ENCODE measurements around the gene HTR1E.
"Not testable (repeated sequence)": the region's sequence is repeated elsewhere in the genome, so short reads cannot be mapped to it uniquely, and the experiment has no call there.

Gene HTR1E, protein sequence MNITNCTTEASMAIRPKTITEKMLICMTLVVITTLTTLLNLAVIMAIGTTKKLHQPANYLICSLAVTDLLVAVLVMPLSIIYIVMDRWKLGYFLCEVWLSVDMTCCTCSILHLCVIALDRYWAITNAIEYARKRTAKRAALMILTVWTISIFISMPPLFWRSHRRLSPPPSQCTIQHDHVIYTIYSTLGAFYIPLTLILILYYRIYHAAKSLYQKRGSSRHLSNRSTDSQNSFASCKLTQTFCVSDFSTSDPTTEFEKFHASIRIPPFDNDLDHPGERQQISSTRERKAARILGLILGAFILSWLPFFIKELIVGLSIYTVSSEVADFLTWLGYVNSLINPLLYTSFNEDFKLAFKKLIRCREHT

DNA sequence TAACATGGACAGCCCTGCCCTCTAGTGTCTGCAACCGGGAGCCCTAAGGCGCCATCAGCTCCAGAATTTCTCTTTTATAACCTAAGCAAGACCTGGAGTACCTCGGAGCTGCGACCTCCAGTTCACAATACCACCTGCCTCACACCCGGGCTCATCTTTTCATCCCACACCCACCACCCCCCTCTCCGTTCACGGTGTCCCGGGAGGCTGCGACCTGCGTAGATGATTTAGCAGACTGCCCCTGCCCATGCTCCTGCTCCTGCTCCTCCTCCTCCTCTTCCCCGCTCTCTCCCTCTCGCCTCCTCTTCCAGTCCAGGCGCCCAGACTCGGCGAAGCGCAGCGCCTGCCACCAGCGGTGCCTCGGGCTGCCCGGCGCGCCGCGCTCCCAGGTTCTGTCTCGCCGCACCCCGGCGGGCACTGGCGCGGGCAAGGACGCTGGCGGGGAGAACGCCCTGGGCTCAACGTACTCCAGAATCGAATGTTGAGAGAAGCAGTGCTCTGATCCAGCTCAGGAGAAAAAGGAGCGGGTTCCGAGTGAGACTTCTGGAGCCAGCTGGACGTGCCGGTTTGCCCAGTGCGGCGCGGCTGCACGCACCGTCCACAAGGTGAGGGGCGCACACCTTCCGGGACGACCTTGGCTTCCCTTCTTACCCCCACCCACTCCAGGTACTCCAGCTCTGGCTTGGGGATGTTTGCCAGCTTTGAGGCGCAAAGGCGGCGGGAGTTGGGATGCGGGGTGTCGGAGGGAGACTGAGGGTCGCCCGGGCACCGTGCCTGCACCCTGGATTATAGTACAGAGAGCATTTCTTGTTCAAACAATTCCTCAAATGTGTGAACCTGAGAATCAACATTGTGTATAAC is at the start of gene HTR1E:
TSS of gene HTR1E (plus strand) at position 310 of the 861 bp plus-strand sequence. CDS start 77,807 bp downstream, outside the sequence.
- DNase-seq: no peak

DNA sequence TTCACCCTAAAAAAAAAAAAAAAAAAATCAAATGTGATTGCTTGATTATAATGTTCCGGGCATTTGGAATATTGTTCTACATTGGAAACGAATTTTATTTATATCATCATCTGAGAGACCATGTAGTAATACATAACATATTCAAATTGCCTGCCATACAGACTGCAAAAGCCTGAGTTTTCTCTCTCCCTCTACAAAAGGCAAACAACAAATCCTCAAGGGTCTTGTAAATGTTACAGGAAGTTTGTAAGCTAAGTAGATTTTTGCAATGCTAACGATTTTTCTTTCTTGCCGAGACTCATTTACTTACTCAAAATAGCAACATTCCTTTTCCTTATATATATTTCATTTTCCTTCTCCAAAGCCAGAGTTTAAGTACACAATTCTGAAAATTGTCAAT is 49.0 kb upstream of the HTR1E start:
- no peak for DNase-seq

DNA sequence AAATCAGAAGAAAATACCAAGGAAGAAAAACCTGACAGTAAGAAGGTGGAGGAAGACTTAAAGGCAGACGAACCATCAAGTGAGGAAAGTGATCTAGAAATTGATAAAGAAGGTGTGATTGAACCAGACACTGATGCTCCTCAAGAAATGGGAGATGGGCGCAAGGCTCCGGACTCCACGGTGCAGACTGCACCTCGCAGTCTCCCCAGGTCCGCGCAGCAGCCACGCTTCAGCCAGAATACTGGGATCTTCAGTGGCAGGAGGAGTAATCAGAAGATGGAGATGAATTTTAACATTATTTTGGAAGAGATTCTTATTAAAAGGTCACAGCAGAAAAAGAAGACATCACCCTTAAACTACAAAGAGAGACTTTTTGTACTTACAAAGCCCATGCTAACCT is 40.1 kb upstream of the HTR1E start:
- DNase-seq: not testable (repeated sequence)

DNA sequence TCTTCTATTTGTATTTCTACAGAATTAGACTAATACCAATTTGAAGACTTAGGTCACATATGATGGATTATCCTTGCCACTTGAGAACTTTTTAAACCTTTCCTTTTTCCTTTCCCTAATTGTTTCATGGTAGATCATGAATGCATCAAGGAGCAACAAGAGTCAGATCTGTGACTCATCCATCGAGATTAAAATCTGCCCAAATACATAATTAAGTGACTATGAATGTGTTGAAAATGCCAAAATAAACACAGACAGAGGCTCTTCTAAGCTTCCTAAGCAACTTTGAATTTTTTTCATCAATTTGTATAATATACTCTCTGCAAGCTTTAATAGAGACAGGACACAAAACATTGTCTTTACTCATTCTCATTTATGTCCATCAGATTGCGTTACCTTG is 23.5 kb upstream of the HTR1E start:
- DNase-seq: no peak

DNA sequence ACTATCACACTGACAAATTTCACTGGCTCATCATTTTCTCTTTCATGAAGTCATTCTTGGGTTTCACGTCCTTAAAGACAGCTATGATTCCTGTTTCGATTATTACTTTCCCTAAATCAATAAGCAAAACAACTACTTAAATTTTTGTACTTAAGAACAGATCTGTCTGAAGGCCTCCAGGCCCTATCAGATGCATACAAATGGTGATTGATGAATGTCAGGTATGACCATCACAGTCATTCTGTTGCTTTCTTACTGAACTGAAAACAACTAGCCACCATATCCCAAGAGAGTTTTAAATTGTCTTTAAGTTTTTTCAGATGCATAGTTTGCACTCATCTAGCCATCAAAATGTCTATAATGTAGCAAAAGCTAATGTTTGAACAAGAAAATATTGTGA is 20.9 kb upstream of the HTR1E start:
- no peak for DNase-seq

DNA sequence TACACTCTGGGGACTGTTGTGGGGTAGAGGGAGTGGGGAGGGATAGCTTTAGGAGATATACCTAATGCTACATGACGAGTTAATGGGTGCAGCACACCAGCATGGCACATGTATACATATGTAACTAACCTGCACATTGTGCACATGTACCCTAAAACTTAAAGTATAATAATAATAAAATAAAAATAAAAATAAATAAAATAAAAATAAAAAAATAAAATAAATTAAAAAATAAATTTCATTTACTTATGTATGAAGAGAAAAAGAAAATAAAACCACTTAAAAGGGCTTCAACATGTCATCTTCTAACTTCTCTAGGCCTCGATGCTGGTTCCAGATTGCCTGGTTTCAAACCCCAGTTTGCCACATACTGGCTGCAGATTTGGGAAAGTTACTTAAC is 10.2 kb upstream of the HTR1E start:
- not testable (repeated sequence) for DNase-seq

DNA sequence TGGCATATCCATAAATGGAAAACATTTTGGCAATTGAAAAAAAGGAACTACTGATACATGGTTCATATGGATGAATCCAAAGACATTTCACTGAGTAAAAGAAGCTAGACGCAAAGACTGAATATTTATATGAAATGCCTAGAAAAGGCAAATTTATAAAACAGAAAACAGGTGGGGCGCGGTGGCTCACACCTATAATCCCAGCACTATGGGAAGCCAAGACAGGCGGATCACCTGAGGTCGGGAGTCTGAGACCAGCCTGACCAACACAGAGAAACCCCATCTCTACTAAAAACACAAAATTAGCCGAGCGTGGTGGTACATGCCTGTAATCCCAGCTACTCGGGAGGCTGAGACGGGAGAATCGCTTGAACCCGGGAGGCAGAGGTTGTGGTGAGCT is 9.5 kb upstream of the HTR1E start:
- DNase-seq: not testable (repeated sequence)

DNA sequence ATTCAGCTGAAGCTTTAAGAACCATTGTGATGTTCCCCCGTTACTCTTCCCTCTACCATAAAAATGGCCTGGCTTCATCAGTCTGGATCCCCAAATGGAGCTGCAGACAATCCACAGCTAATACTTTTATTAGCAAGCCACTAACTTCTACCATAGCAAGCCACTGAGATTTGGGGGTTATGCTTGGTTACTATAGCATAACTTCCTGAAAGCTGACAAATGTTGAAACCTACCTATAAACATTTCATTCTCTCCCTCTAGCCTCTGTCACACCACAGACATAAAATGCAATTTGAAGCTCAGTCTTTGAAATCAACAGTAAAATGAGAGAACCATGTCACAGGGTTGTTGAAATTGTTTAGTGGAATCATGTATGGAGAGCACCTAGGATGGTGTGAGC is 3.0 kb upstream of the HTR1E start:
- no peak for DNase-seq

DNA sequence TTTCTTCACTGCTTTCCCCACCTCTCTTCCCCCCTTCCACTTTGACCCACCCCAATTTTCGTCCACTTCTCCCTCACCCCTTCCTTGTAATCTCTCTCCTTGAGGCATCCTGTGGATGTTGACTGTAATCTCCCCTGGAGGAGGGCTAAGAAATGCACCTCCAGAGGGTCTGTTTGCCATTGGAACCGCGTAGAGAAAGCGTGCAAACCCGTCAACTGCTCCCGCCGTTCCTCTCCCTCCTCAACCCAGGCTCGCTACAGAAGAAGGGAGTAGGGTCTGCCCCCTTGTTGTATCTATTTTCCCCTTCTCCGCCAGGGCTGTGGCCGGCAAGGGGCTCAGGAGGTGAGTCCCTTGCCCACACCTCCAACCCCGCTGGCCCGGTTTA is 502 bp upstream of the HTR1E start:
- no peak for DNase-seq

DNA sequence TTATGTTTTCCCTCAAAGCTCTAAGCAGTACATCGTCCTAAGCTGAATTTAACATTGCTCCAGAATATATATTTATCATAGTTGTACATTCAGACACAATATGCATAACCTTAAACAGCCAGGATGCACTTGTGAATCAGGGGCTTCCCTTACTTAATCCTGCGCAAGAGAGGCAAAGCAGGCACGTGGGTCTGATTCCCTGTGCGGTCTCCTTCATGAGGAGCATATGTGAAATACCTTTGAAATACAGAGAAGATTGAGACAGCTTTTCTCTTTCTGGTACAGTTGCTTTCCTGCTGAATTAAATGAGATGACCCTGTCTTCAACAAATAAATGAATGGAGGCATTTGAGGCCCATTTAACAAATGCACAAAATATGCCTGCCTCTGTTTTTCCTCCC is 1.5 kb downstream of the HTR1E start:
- DNase-seq: no peak

DNA sequence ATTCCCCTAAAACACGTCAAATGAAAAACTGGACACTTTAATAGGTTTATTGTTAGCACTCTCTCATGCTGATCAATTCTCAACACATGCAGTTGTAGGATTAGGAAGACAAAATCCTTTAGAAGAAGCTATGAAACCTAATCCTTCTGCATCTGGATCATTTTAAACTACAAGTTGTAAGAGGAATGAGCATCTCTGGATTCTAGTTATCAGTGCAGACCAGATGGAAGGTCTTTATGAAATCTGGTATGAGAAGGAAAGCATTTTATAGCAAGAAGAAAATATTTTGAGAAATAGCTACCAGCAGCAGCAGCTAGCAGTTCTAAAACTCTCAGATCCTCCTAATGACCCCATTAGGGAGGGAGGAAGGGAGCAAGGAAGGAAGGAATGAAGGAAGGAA is 4.1 kb downstream of the HTR1E start:
- no peak for DNase-seq

DNA sequence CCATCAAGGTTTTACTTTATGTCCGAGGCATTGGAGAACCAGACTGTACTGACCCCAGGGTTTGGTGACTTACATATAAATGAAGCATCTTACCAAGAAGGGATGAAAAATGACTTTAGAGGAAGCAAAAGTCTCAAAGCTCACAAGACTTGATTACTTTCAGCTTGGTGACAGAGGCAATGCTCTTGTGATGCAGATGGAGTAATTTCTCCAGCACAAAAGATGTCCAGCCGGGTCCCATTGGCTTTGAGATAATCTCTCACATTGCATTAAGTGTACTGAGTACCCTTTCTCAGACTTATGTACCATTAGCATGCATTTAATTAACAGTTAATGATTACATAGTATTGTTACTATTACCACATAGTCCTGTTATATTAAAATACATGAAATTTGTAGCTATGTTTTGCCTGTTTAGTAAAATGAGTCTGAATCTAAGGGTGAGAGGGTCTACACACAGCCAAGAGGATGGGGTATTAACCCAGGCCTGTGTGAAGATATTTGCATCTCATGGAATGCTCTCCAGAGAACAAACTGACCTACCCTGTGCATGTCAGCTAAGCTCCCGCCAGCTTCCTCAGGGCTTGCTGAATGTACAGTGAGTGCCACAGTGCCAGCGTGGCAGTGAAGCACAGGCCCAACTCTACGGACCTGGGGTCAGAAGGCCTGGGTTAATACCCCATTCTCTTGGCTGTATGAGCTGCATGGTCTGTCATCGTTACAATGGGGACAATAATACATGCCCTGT is 5.6 kb downstream of the HTR1E start:
- DNase-seq: no peak

DNA sequence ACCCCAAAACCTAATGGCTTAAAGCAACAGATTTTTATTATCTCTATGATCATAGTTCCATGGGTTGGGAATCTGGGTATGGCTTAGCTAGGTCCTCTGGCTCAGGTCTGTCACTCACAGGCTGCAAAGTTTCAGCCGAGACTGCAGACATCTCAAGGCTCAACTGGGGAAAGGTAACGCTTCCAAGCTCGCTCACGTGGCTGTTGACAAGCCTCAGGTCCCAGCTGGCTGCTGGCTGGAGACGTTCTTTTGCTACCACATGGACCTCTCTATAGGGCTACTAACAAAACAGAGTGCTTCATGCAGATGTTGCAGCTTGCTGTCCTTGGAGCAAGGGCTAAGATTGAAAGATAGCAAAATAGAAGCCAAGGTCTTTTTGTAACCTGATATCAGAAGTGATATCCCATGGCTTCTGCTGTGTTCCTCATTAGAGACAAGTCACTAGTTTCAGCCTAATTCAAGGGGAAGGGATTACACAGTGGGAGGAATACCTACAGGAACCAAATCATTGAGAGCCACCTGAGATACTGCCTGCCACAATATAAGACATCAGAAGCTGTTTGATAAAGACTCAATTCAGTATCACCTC is 6.6 kb downstream of the HTR1E start:
- no peak for DNase-seq

DNA sequence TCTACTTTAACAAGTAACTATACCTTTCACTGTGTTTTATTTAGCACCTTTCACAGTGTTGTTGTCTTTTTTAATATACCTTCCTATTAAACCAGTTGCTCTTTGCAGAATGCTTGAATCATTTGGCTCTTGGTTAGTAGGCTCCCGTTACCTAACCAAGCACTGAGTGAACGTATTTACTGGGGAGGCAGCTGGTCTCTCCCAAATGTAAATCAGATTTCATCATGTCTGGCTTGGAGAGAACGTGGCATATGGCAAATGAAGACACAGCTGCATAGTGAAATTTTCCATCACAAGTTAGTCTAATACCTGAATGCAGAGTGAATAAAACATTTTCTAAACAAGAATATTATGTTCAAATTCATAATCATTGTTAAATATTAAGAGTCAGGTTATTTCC is 12.4 kb downstream of the HTR1E start:
- no peak for DNase-seq

DNA sequence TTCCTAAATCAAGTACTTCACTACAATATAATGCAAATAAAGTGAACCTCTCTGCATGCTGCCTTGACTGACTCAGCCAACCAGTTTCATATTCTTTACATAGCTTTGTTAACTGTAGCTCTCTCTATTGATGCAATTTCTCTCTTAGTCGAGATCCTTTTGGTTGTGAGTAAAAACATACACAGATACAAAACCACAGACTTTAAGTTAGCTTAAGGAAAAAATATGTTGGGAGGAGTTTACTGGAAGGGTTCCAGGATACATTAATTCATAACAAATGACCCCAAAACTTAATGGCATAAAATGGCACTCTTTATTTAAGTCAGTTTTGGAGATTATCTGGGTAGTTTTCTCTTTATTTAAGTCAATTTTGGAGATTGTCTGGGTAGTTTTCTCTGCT is 15.7 kb downstream of the HTR1E start:
- no peak for DNase-seq

DNA sequence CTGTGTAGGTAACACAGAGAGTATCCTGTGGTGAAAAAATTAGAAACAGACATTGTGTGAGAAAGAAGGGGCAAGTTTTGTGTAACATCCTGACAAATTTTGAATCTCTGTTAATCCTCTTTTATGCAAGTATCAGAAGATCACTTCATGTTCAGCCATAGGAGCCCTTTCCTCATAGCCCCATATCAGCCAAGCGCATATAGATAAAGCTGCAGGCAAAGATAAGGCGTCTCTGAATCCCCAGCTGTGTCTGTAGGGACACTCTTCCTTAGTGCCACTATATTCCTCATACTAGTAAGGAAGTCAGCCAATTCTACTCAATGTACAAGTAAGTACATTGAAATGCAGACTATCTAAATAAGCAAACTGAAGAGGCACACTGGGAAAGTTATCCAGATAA is 22.3 kb downstream of the HTR1E start:
- no peak for DNase-seq

DNA sequence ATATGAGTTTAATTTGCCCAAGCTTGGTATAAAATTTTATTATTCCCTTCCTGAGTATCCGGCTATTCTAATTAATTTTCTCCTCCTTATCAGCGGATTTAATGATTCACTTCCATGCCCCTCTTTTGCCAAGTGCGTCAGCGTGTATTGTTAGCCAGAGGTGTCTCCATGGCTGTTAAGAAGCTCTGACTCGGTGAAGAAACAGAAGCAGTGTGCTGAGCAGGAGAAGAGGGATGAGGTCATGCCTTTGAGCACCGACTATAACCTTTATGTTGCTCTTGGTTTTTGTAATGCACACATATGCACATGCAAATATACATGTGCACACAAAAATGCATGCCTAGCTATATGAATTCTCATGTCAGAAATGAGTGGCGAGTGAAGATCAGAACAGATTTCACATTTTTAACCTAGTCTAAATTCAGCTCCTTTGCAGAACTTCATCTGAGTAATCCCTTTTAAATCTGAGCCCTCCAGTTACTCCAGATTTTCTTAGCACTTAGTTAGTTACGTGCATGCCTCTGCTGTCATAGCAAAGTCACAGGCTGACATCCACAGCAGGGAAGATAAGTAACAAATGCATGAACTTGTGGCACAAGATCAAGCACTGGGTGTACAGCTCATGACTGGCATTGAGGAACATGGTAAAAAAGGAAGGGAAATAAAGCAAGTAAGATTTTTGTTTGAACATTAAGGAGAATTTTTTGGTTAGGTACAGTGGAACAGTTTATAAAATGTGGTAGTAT is 24.3 kb downstream of the HTR1E start:
- DNase-seq: no peak

DNA sequence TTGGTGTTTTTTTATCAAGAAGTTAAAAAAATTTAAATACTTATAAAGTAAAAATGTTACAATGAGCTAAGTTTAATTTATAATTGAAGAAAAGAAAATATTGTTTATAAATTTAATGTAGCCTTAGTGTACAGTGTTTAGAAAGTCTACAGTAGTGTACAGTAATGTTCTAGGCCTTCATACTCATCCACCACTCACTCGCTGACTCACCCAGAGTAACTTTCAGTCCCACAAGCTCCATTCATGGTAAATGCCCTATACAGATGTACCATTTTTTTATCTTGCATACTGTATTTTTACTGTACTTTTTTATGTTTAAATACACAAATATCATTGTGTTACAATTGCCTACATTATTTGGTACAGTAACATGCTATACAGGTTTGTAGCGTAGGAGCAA is 26.0 kb downstream of the HTR1E start:
- no peak for DNase-seq

DNA sequence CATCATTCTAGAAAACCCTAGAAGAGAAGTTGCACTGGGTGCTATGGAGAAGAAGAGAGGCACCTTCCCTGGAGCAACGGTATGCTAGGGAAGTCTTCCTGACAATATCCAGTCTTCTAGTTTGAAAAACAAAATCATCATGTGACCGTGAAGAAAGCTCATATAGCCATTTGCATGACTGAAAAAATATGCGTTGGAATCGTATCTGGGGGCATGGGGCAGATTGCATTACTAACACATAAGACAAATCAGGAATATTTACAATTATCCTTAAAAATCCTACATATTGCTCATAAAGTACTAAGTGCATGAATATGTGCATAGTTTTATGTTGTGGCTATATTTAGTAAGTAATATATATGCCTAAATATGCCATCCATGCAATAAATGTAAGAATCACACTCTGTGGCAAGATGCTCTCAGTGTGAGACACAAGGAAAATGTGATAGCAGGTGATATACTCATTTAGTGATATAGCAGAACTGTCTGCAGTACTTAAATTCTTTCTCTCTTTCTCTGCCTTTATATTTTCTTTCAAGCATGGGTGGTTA is 26.8 kb downstream of the HTR1E start:
- no peak for DNase-seq

DNA sequence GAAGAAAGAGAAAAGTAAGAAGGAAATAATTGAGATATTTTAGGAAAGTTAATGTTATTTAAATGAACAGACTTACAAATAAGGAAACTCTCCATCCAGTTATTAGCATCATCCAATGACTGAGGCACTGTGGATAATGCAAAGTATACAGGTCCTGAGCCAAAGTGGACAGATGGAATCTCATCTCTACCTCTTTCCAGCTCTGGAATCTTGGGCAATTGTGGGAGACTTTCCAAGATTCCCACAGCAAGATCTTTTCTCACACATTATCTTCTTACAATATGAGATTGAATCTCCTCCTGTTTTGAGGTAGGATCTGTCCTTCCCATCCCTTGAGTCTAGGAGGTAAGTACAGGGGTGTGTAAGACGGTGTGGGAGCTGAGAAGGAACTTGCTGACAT is 28.9 kb downstream of the HTR1E start:
- no peak for DNase-seq

DNA sequence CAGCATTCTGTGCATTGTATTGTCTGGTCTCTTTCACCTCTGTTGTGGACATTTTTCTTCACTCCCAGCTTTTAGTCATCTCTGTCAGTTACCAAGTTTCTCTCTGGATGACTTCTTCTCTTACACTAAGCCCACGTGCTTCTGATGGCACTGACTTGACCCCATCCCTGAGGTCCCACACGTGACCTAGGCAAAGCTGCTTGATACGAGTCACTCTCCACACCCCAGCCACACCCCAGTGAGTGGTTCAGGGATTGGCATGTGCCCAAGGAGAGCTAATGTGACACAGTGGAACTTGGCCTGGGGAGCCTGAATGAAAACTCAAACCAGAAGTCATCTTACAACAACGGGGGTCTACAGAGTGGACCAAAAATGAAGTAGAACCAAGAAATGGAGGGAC is 32.2 kb downstream of the HTR1E start:
- DNase-seq: no peak

DNA sequence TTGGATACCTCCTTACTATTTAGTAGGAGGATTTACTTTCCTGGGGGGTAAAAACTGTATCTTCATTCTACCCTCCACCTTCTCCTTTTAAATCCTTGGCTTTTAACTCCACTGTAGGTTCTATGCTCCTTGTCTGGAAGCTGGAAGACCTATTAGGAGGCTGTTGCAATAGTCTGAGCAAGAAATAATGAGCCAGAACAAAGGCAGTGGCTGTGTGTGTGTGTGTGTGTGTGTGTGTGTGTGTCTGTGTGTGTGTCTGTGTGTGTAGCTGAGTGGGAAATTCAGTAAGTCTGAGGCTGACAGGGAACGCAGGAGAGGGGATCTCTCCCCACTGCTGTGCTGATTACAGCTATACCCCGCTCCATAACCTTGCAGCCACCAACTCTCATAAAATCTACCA is 35.8 kb downstream of the HTR1E start:
- DNase-seq: no peak

All from AML-193 (cell line).